MM.1S (cell line): ENCODE data around the gene TP53I3.

ENCODE experiments used
- DNase-seq: peaks from one replicate; pipeline ENCODE4 v3.0.0-alpha.2; 2015
- H2AFZ ChIP-seq: fragments of 300-600 bp; sonication (generic); 2 replicates; pipeline ENCODE4 v1.6.0; 2016; ENCODE audit warnings: antibody characterized with exemption, low read length
- H3F3A ChIP-seq: fragments of 300-600 bp; sonication (generic); 2 replicates; pipeline ENCODE4 v1.6.1; 2016; ENCODE audit warnings: mild to moderate bottlenecking, antibody characterized with exemption, low read length, moderate library complexity, mixed read lengths; ENCODE audit not compliant: insufficient read depth
- H3K27ac ChIP-seq: fragments of 300-600 bp; sonication (generic); 2 replicates; pipeline ENCODE4 v1.5.1; 2016; ENCODE audit warnings: mild to moderate bottlenecking, low read length
- H3K27me3 ChIP-seq: fragments of 300-600 bp; sonication (generic); replicated peaks from 2 replicates; pipeline ENCODE4 v1.6.0; 2016; ENCODE audit warnings: low read length; ENCODE audit not compliant: insufficient read depth
- H3K36me3 ChIP-seq: fragments of 300-600 bp; sonication (generic); replicated peaks from 2 replicates; pipeline ENCODE4 v1.6.1; 2016; ENCODE audit warnings: mild to moderate bottlenecking, low read length, mixed read lengths; ENCODE audit not compliant: insufficient read depth
- H3K4me1 ChIP-seq: fragments of 300-600 bp; sonication (generic); 2 replicates; pipeline ENCODE4 v1.6.1; 2016; ENCODE audit warnings: low read length, mixed read lengths
- H3K4me2 ChIP-seq: fragments of 300-600 bp; sonication (generic); 2 replicates; pipeline ENCODE4 v1.6.0; 2016; ENCODE audit warnings: low read depth, low read length
- H3K4me3 ChIP-seq: fragments of 300-600 bp; sonication (generic); 2 replicates; pipeline ENCODE4 v1.5.1; 2016; ENCODE audit warnings: low read length, mixed read lengths
- H3K79me2 ChIP-seq: fragments of 300-600 bp; sonication (generic); 2 replicates; pipeline ENCODE4 v1.6.1; 2016; ENCODE audit warnings: mixed run types, low read length, mixed read lengths
- H3K9ac ChIP-seq: fragments of 300-600 bp; sonication (generic); 2 replicates; pipeline ENCODE4 v1.6.1; 2016; ENCODE audit warnings: low read length, mixed read lengths
- H3K9me2 ChIP-seq: fragments of 300-600 bp; sonication (generic); replicated peaks from 2 replicates; pipeline ENCODE4 v1.6.1; 2016; ENCODE audit warnings: mild to moderate bottlenecking, low read length, mixed read lengths; ENCODE audit not compliant: insufficient read depth
- H3K9me3 ChIP-seq: fragments of 300-600 bp; sonication (generic); replicated peaks from 2 replicates; pipeline ENCODE4 v1.6.1; 2016; ENCODE audit warnings: mild to moderate bottlenecking, low read length, mixed read lengths; ENCODE audit not compliant: insufficient read depth
- H4K20me1 ChIP-seq: fragments of 300-600 bp; sonication (generic); 2 replicates; pipeline ENCODE4 v1.6.1; 2016; ENCODE audit warnings: mild to moderate bottlenecking, low read length, moderate library complexity, mixed read lengths; ENCODE audit not compliant: insufficient read depth
- CTCF ChIP-seq: fragments of 300-600 bp; sonication (generic); IDR thresholded peaks from 2 replicates; pipeline ENCODE4 v1.5.1; 2016; ENCODE audit warnings: antibody characterized with exemption, low read length, mixed read lengths
- EZH2 ChIP-seq: fragments of 300-600 bp; sonication (generic); optimal IDR thresholded peaks from 2 replicates; pipeline ENCODE3; 2017; ENCODE audit warnings: low read depth, mild to moderate bottlenecking, antibody characterized with exemption, low read length, mixed read lengths
- EZH2phosphoT487 ChIP-seq: fragments of 300-600 bp; sonication (generic); IDR thresholded peaks from 2 replicates; pipeline ENCODE4 v1.6.1; 2018; ENCODE audit warnings: antibody characterized with exemption, low read length

TP53I3 gene

GRCh38 chr2:24048769-24049484 is 35.7 kb downstream of the TP53I3 start:
- H3K9me2 ChIP-seq, result no peaks in the 10 kb centered on the region
- H3K9ac ChIP-seq, result no peak overlapping the region
- no peak for DNase-seq
- no peak overlapping the region for H3K27ac ChIP-seq
- peaks cover 13% of the 10 kb centered on the region for H3K27me3 ChIP-seq
- peak overlapping the region; percentile 63; the same call in 1 of the 2 replicates for H2AFZ ChIP-seq
- no peaks in the 10 kb centered on the region for H4K20me1 ChIP-seq
- H3K9me3 ChIP-seq, result no peaks in the 10 kb centered on the region
- peak overlapping the region; percentile 57 for H3K4me3 ChIP-seq
- H3F3A ChIP-seq, result peaks cover 5% of the 10 kb centered on the region; the same call in 1 of the 2 replicates
- H3K79me2 ChIP-seq, result peaks cover 11% of the 10 kb centered on the region
- peaks cover 11% of the 10 kb centered on the region for H3K4me1 ChIP-seq
- no peak for TF ChIP-seq EZH2
- TF ChIP-seq CTCF, result no peak
- TF ChIP-seq EZH2phosphoT487, result no peak
- H3K4me2 ChIP-seq, result peak overlapping the region; percentile 60
- H3K36me3 ChIP-seq, result no peaks in the 10 kb centered on the region

GRCh38 chr2:24047703-24048033 is 37.0 kb downstream of the TP53I3 start:
- Histone ChIP-seq H3K9me2 (no peaks in the 10 kb centered on the region), H3K4me3 (no peak overlapping the region; the same call in 1 of the 2 replicates), H3K27ac (no peak overlapping the region), H3K9ac (no peak overlapping the region), H3K79me2 (peaks cover 11% of the 10 kb centered on the region), H3K4me1 (peaks cover 11% of the 10 kb centered on the region), H3K27me3 (peaks cover 13% of the 10 kb centered on the region), H2AFZ (peak overlapping the region; percentile 88), H3K36me3 (no peaks in the 10 kb centered on the region), H3K9me3 (no peaks in the 10 kb centered on the region), H3F3A (peaks cover 5% of the 10 kb centered on the region; the same call in 1 of the 2 replicates), H4K20me1 (no peaks in the 10 kb centered on the region), H3K4me2 (peak overlapping the region; percentile 52; the same call in 1 of the 2 replicates)
- TF ChIP-seq CTCF, result no peak
- no peak for DNase-seq

- Histone ChIP-seq H3K27ac (no peak within 1 kb of the TSS), H3K36me3 (no peaks in the 10 kb centered on the region), H3K27me3 (peaks cover 13% of the 10 kb centered on the region), H3K9me2 (no peaks in the 10 kb centered on the region), H3K79me2 (peaks cover 11% of the 10 kb centered on the region), H3F3A (peaks cover 5% of the 10 kb centered on the region; the same call in 1 of the 2 replicates), H3K4me2 (peak within 1 kb of the TSS; percentile 63), H4K20me1 (no peaks in the 10 kb centered on the region), H3K4me1 (peaks cover 11% of the 10 kb centered on the region), H3K9ac (peak within 1 kb of the TSS; percentile 69; the same call in 1 of the 2 replicates), H3K4me3 (peak within 1 kb of the TSS; percentile 93), H2AFZ (peak within 1 kb of the TSS; percentile 98), H3K9me3 (no peaks in the 10 kb centered on the region)
- peak; percentile 99 for DNase-seq
- no peak for TF ChIP-seq EZH2phosphoT487
- no peak for TF ChIP-seq CTCF
- TF ChIP-seq EZH2, result no peak
These were observed 37.5 kb downstream of the TP53I3 start, which contains the start of gene WDCP for GRCh38 chr2:24046930-24047702. Gene WDCP, minus strand, starts transcription at chr2:24047391. Its CDS starts 7,897 bp downstream, at chr2:24039494.
